ENCODE measurements around the gene MBD3L4.

- TF ChIP-seq POLR2AphosphoS5 (IDR thresholded peaks at IDR 0.05) (no peak), CTCF (IDR thresholded peaks at IDR 0.05) (no peak), POLR2A (IDR thresholded peaks at IDR 0.05) (no peak)
Measured at GRCh38 chr19:7063339-7063738, 23.4 kb upstream of the MBD3L4 start.

All from suprapubic skin (tissue), 4 donors.